ENCODE data around the gene VPS25. TPM values are rescaled to one million over a fixed set of nuclear protein-coding genes. Genes with fewer than 3 reads are reported as not detected.
"Not testable (repeated sequence)": the region's sequence is repeated elsewhere in the genome, so short reads cannot be mapped to it uniquely, and the experiment has no call there.

Gene VPS25
- total RNA-seq, 1 experiment from 2014 or later = 37.7 TPM

GRCh38 chr17:42767512-42767911, 5.7 kb upstream of the VPS25 start:
- H3K4me1 ChIP-seq (ENCODE audit: control insufficient read depth, insufficient read depth, low read length) = no peaks in the 10 kb centered on the region
- H3K36me3 ChIP-seq (ENCODE audit: control insufficient read depth, insufficient read depth, low read length) = no peaks in the 10 kb centered on the region
- TF ChIP-seq POLR2AphosphoS5 (IDR thresholded peaks at IDR 0.05; ENCODE audit: low read depth, low read length) = no peak
- no peak for TF ChIP-seq CTCF (IDR thresholded peaks at IDR 0.05)
- no peak for TF ChIP-seq TCF7L2 (IDR thresholded peaks at IDR 0.05; ENCODE audit: low read depth, low read length)
- no peak for TF ChIP-seq SIN3A (IDR thresholded peaks at IDR 0.05; ENCODE audit: borderline replicate concordance, insufficient read depth, low read depth, low read length)
- TF ChIP-seq REST (IDR thresholded peaks at IDR 0.05; ENCODE audit: insufficient read depth in 1 of 2, low read depth in 2 of 2, low read length in 1 of 2) = no peak
- no peak for DNase-seq (ENCODE audit: low read depth, low spot score)
- no peak overlapping the region for H3K4me3 ChIP-seq (ENCODE audit: low read depth in 2 of 2, low read length in 2 of 2)
- no peaks in the 10 kb centered on the region for H3K9me3 ChIP-seq (ENCODE audit: control insufficient read depth, insufficient read depth, low read depth, low read length)
- ChIA-PET CTCF (no interaction called here), POLR2A (interaction anchor here (0.6 kb wide), 1 partner anchor 255 kb away, joined by 8 read pairs; the partner anchor contains the start of gene VAT1)
- BruUV-seq (replicated peaks) = no TSS peak
- no peak overlapping the region for H3K27ac ChIP-seq (ENCODE audit: low read length)
- intact Hi-C loops (cut with micrococcal nuclease; ENCODE audit: unreplicated experiment) (no loop called here), in situ Hi-C loops (cut with HindIII; ENCODE audit: low pct_unique_long_range_greater_than_20kb, low sequenced_read_pairs) (no loop called here)
- H3K27me3 ChIP-seq (ENCODE audit: control insufficient read depth, insufficient read depth, low read length) = no peaks in the 10 kb centered on the region
- ATAC-seq = no peak

GRCh38 chr17:42768006-42768405, 5.2 kb upstream of the VPS25 start:
- BruUV-seq (replicated peaks); POLR2A ChIA-PET; in situ Hi-C loops (cut with HindIII; ENCODE audit: low pct_unique_long_range_greater_than_20kb, low sequenced_read_pairs); DNase-seq (ENCODE audit: low read depth, low spot score); H3K4me1 ChIP-seq (ENCODE audit: control insufficient read depth, insufficient read depth, low read length); H3K27ac ChIP-seq (ENCODE audit: low read length); H3K4me3 ChIP-seq (ENCODE audit: low read depth in 2 of 2, low read length in 2 of 2); H3K27me3 ChIP-seq (ENCODE audit: control insufficient read depth, insufficient read depth, low read length); H3K36me3 ChIP-seq (ENCODE audit: control insufficient read depth, insufficient read depth, low read length); ATAC-seq; intact Hi-C loops (cut with micrococcal nuclease; ENCODE audit: unreplicated experiment); H3K9me3 ChIP-seq (ENCODE audit: control insufficient read depth, insufficient read depth, low read depth, low read length): not testable (repeated sequence)
- CTCF ChIA-PET = interaction anchor here (0.7 kb wide), 1 partner anchor 59 kb away, joined by 4 read pairs; no protein-coding TSS in a partner anchor

GRCh38 chr17:42769964-42770363, 3.3 kb upstream of the VPS25 start:
- ATAC-seq; H3K36me3 ChIP-seq (ENCODE audit: control insufficient read depth, insufficient read depth, low read length); intact Hi-C loops (cut with micrococcal nuclease; ENCODE audit: unreplicated experiment); H3K4me3 ChIP-seq (ENCODE audit: low read depth in 2 of 2, low read length in 2 of 2); H3K27ac ChIP-seq (ENCODE audit: low read length); DNase-seq (ENCODE audit: low read depth, low spot score); BruUV-seq (replicated peaks); POLR2A ChIA-PET; H3K9me3 ChIP-seq (ENCODE audit: control insufficient read depth, insufficient read depth, low read depth, low read length); H3K27me3 ChIP-seq (ENCODE audit: control insufficient read depth, insufficient read depth, low read length); in situ Hi-C loops (cut with HindIII; ENCODE audit: low pct_unique_long_range_greater_than_20kb, low sequenced_read_pairs); H3K4me1 ChIP-seq (ENCODE audit: control insufficient read depth, insufficient read depth, low read length): not testable (repeated sequence)
- CTCF ChIA-PET = interaction anchor here (0.5 kb wide), 1 partner anchor 168 kb away, joined by 3 read pairs; no protein-coding TSS in a partner anchor

All from Panc1 (cell line).